T-helper 17 cell (primary cell): ENCODE measurements around the gene SYTL3. TPM values are rescaled to one million over a fixed set of nuclear protein-coding genes. Genes with fewer than 3 reads are reported as not detected.
"Not testable (repeated sequence)": the region's sequence is repeated elsewhere in the genome, so short reads cannot be mapped to it uniquely, and the experiment has no call there.

Source experiments
- ATAC-seq: fragments of 150-1000 bp; cut with Tn5 transposase; 2 replicates; pipeline ENCODE4 v1.10.0; 2021; ENCODE audit warnings: mild to moderate bottlenecking, moderate library complexity
- DNase-seq, 3 donors: peaks; one replicate each; pipeline versions ENCODE4 v3.0.0 to v3.0.0-alpha.2; 2020 to 2021
- H3K9me3 ChIP-seq: one replicate; pipeline ENCODE4 v1.7.0; 2013; ENCODE audit warnings: low read length, mild to moderate bottlenecking; ENCODE audit not compliant: control insufficient read depth, poor library complexity, severe bottlenecking
- H3K27ac Mint-ChIP-seq: one replicate; pipeline ENCODE4 v1.8.0; 2022; ENCODE audit warnings: mild to moderate bottlenecking, moderate library complexity, mixed read lengths
- H3K27me3 Mint-ChIP-seq: one replicate; pipeline ENCODE4 v1.8.0; 2022; ENCODE audit warnings: mixed read lengths
- H3K36me3 Mint-ChIP-seq: one replicate; pipeline ENCODE4 v1.8.0; 2022; ENCODE audit warnings: low read depth, mixed read lengths
- H3K4me1 Mint-ChIP-seq: one replicate; pipeline ENCODE4 v1.8.0; 2022; ENCODE audit warnings: mild to moderate bottlenecking, mixed read lengths
- H3K4me3 Mint-ChIP-seq: one replicate; pipeline ENCODE4 v1.8.0; 2022; ENCODE audit warnings: mild to moderate bottlenecking, moderate library complexity, mixed read lengths
- total RNA-seq, 4 donors: library from RNA in 2 of 4; stranded (reverse) in 2 of 4; gene quantifications; one replicate each; pipeline ENCODE4 v1.2.3 and lab custom pipeline; 2022 to 2026

SYTL3 gene
- total RNA-seq, 2 donors from 2014 or later, result 28.9 to 36.1 TPM

GRCh38 chr6:158638324-158638854 is 11.5 kb upstream of the SYTL3 start:
- Mint-ChIP-seq H3K27ac (peak overlapping the region; percentile 99), H3K4me1 (peaks cover 52% of the 10 kb centered on the region), H3K4me3 (no peak overlapping the region), H3K27me3 (no peaks in the 10 kb centered on the region), H3K36me3 (peaks cover 10% of the 10 kb centered on the region)
- DNase-seq (no peak), ATAC-seq (no peak)
- no peaks in the 10 kb centered on the region for H3K9me3 ChIP-seq

- H3K9me3 ChIP-seq, result no peaks in the 10 kb centered on the region
- Mint-ChIP-seq H3K27ac (peak overlapping the region; percentile 99), H3K4me3 (no peak overlapping the region), H3K4me1 (peaks cover 52% of the 10 kb centered on the region), H3K27me3 (no peaks in the 10 kb centered on the region), H3K36me3 (peaks cover 12% of the 10 kb centered on the region)
- ATAC-seq (no peak), DNase-seq (no peak)
These were observed 10.8 kb upstream of the SYTL3 start for GRCh38 chr6:158639056-158639455.

GRCh38 chr6:158640519-158640918 is 9.3 kb upstream of the SYTL3 start:
- Mint-ChIP-seq H3K27ac (peak overlapping the region; percentile 99), H3K27me3 (no peaks in the 10 kb centered on the region), H3K4me3 (peak overlapping the region; percentile 85), H3K4me1 (peaks cover 53% of the 10 kb centered on the region), H3K36me3 (peaks cover 12% of the 10 kb centered on the region)
- DNase-seq (no peak), ATAC-seq (no peak)
- no peaks in the 10 kb centered on the region for H3K9me3 ChIP-seq

- H3K4me3 Mint-ChIP-seq, result peak overlapping the region; percentile 96
- no peak for DNase-seq
These were observed 7.7 kb upstream of the SYTL3 start for GRCh38 chr6:158642097-158642601.

GRCh38 chr6:158643836-158644230 is 6.0 kb upstream of the SYTL3 start:
- ATAC-seq, result peak; percentile 4
- DNase-seq, result no peak

More at GRCh38 chr6:158642097-158642601, 7.7 kb upstream of the SYTL3 start:
- Mint-ChIP-seq H3K36me3 (peaks cover 9% of the 10 kb centered on the region), H3K4me1 (peaks cover 56% of the 10 kb centered on the region), H3K27ac (peak overlapping the region; percentile 99), H3K27me3 (no peaks in the 10 kb centered on the region)
- no peak for ATAC-seq
- H3K9me3 ChIP-seq, result no peaks in the 10 kb centered on the region

GRCh38 chr6:158644231-158645063 is 5.4 kb upstream of the SYTL3 start, which contains the start of gene DYNLT1:
Gene DYNLT1, minus strand, starts transcription at chr6:158644743. Its CDS starts 35 bp downstream, at chr6:158644708.
- peak within 1 kb of the TSS; percentile 99 for H3K27ac Mint-ChIP-seq
- H3K9me3 ChIP-seq, result no peaks in the 10 kb centered on the region
- peak within 1 kb of the TSS; percentile 96 for H3K4me3 Mint-ChIP-seq
- ATAC-seq, result peak; percentile 75
- H3K4me1 Mint-ChIP-seq, result peaks cover 58% of the 10 kb centered on the region
- no peaks in the 10 kb centered on the region for H3K27me3 Mint-ChIP-seq
- peak; percentile 83 to 89 (median 84) for DNase-seq
- H3K36me3 Mint-ChIP-seq, result peaks cover 9% of the 10 kb centered on the region

More at GRCh38 chr6:158643836-158644230, 6.0 kb upstream of the SYTL3 start:
- H3K27me3 Mint-ChIP-seq, result no peaks in the 10 kb centered on the region
- peak overlapping the region; percentile 99 for H3K27ac Mint-ChIP-seq
- peaks cover 58% of the 10 kb centered on the region for H3K4me1 Mint-ChIP-seq
- H3K4me3 Mint-ChIP-seq, result peak overlapping the region; percentile 96
- no peaks in the 10 kb centered on the region for H3K9me3 ChIP-seq
- peaks cover 9% of the 10 kb centered on the region for H3K36me3 Mint-ChIP-seq

- H3K4me3 Mint-ChIP-seq, result peak overlapping the region; percentile 96
- H3K27ac Mint-ChIP-seq, result peak overlapping the region; percentile 99
- H3K27me3 Mint-ChIP-seq, result no peaks in the 10 kb centered on the region
- peaks cover 56% of the 10 kb centered on the region for H3K4me1 Mint-ChIP-seq
- ATAC-seq (no peak), DNase-seq (no peak)
- H3K36me3 Mint-ChIP-seq, result peaks cover 8% of the 10 kb centered on the region
- no peaks in the 10 kb centered on the region for H3K9me3 ChIP-seq
These were observed 4.5 kb upstream of the SYTL3 start for GRCh38 chr6:158645064-158646022.

- H3K27ac Mint-ChIP-seq, result peak overlapping the region; percentile 99
- H3K4me3 Mint-ChIP-seq, result peak overlapping the region; percentile 96
- DNase-seq (no peak), ATAC-seq (no peak)
- H3K9me3 ChIP-seq, result no peaks in the 10 kb centered on the region
- no peaks in the 10 kb centered on the region for H3K27me3 Mint-ChIP-seq
- peaks cover 4% of the 10 kb centered on the region for H3K36me3 Mint-ChIP-seq
- H3K4me1 Mint-ChIP-seq, result peaks cover 54% of the 10 kb centered on the region
These were observed 3.6 kb upstream of the SYTL3 start for GRCh38 chr6:158646023-158646910.

- peak overlapping the region; percentile 36 for H3K4me3 Mint-ChIP-seq
- ATAC-seq, result no peak
- peak overlapping the region; percentile 99 for H3K27ac Mint-ChIP-seq
These were observed 2.4 kb upstream of the SYTL3 start for GRCh38 chr6:158647501-158647900.

GRCh38 chr6:158648682-158649131 is 1.1 kb upstream of the SYTL3 start:
- no peaks in the 10 kb centered on the region for H3K9me3 ChIP-seq
- peak overlapping the region; percentile 99 for H3K27ac Mint-ChIP-seq
- H3K4me1 Mint-ChIP-seq, result peaks cover 46% of the 10 kb centered on the region
- H3K4me3 Mint-ChIP-seq, result peak overlapping the region; percentile 53
- peaks cover 2% of the 10 kb centered on the region for H3K36me3 Mint-ChIP-seq
- ATAC-seq (no peak), DNase-seq (no peak)
- H3K27me3 Mint-ChIP-seq, result no peaks in the 10 kb centered on the region

More at GRCh38 chr6:158647501-158647900, 2.4 kb upstream of the SYTL3 start:
- Mint-ChIP-seq H3K4me1 (peaks cover 45% of the 10 kb centered on the region), H3K36me3 (peaks cover 3% of the 10 kb centered on the region), H3K27me3 (no peaks in the 10 kb centered on the region)
- no peak for DNase-seq
- H3K9me3 ChIP-seq, result no peaks in the 10 kb centered on the region

GRCh38 chr6:158651981-158652737 is 2.3 kb downstream of the SYTL3 start:
- not testable (repeated sequence) for DNase-seq

More at GRCh38 chr6:158651981-158652737, 2.3 kb downstream of the SYTL3 start:
- not testable (repeated sequence) for H3K36me3 Mint-ChIP-seq, ATAC-seq, H3K9me3 ChIP-seq, H3K27me3 Mint-ChIP-seq
- peaks cover 60% of the 10 kb centered on the region for H3K4me1 Mint-ChIP-seq
- peak overlapping the region; percentile 84 for H3K4me3 Mint-ChIP-seq
- peak overlapping the region; percentile 99 for H3K27ac Mint-ChIP-seq
